ENCODE measurements around the gene SKI.
A peak's percentile ranks its signal among the peaks of the same experiment; 100 is the strongest.
"Not testable (repeated sequence)": the region's sequence is repeated elsewhere in the genome, so short reads cannot be mapped to it uniquely, and the experiment has no call there.

The SKI gene

DNA sequence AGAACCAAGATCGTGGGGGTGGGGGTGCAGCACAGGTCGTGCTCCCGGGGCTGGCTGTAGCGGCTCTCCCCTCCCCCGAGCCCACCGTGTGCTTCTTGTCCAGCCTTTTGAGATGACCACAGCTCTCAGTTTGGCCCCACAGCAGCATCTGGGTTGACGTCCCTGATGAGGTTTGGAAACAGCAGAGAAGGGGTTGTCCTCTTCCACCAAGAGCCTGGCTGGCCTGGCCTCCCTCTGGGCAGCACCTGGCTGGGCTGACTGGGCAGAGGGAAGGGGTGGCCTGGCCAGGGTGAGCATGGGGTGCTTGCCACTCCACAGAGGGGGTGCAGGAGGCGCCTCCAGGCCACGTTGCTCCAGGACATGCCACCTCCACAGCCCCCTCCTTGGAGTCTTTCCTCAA, 61.5 kb downstream of the SKI start:
- no peak for DNase-seq (ENCODE audit: low read depth, low spot score)
- Histone ChIP-seq H3K9ac (ENCODE audit: insufficient read length) (no peak overlapping the region), H3K27ac (no peak overlapping the region)

GRCh38 chr1:2290171-2290578, 62.1 kb downstream of the SKI start:
- Histone ChIP-seq H3K36me3 (ENCODE audit: insufficient read depth, low read length) (no peaks in the 10 kb centered on the region), H3K9me3 (ENCODE audit: low read depth, low read length) (no peaks in the 10 kb centered on the region), H3K27ac (no peak overlapping the region), H3K9ac (ENCODE audit: insufficient read length) (no peak overlapping the region), H3K4me3 (peak overlapping the region; percentile 68)
- no peak for TF ChIP-seq FOXP2 (optimal IDR thresholded peaks at IDR 0.05; ENCODE audit: control extremely low read depth, extremely low read length, insufficient read depth)
- no peak for TF ChIP-seq EZH2 (IDR thresholded peaks at IDR 0.05)
- TF ChIP-seq POLR2AphosphoS5 (IDR thresholded peaks at IDR 0.05; ENCODE audit: borderline replicate concordance, low read depth, low read length): no peak
- no peak for DNase-seq (ENCODE audit: low read depth, low spot score)

More for the DNA sequence above, 61.5 kb downstream of the SKI start:
- H3K9me3 ChIP-seq (ENCODE audit: low read depth, low read length): no peaks in the 10 kb centered on the region
- H3K36me3 ChIP-seq (ENCODE audit: insufficient read depth, low read length): no peaks in the 10 kb centered on the region
- no peak overlapping the region for H3K4me3 ChIP-seq
- TF ChIP-seq EZH2 (IDR thresholded peaks at IDR 0.05): no peak

DNA sequence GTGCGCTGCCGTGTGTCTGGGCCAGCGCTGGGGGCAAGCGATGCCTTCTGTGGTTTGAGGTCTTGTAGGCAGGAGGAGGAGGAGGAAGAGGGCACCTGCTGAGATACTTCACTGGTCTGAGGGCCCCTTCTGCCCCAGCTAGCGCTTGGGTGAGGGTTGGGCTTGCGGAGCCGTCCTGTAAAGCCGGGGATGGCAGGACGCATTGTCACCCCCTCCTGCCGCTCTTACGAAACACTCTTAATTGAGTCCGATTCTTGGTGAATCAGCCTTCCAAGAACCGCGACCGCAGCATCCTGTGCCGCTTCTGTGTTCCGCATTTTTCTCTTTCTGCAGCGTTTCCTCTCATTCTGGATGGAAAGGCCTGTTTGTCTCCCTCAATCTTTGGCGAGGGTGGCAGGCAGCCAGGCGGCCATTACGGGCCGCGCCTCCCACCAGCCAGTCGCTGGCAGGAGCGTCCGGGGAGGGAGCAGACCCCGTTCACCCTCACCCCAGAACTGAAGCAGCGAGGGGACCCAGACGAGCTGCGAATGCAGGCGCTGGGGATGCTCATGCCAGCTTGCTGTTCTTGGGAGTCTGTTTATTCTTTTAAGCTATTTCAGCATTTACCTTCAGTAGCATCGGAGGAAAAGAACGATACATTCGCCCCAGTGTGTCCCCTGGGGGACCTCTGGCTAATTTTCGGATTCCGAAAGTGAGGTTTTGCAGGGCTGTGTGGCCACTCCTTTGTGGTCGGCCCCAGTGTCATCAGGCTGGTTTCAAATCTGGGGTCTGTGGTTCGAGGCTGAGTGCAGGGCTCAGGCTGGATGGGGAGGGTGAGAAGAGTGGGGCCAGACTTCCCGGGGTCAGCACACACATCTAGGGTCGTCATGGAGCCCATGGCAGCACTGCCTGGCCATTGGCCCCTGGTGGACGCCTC, 62.7 kb downstream of the SKI start:
- Histone ChIP-seq H3K9ac (ENCODE audit: insufficient read length) (no peak overlapping the region), H3K27ac (0 out of 2 replicates have a peak overlapping the region, but pooled peaks have one; percentile 19), H3K36me3 (ENCODE audit: insufficient read depth, low read length) (no peaks in the 10 kb centered on the region), H3K9me3 (ENCODE audit: low read depth, low read length) (no peaks in the 10 kb centered on the region), H3K4me3 (peak overlapping the region; percentile 68)
- TF ChIP-seq EZH2 (IDR thresholded peaks at IDR 0.05) (no peak), POLR2AphosphoS5 (IDR thresholded peaks at IDR 0.05; ENCODE audit: borderline replicate concordance, low read depth, low read length) (no peak), FOXP2 (optimal IDR thresholded peaks at IDR 0.05; ENCODE audit: control extremely low read depth, extremely low read length, insufficient read depth) (no peak)
- DNase-seq (ENCODE audit: low read depth, low spot score): peak; percentile 61

DNA sequence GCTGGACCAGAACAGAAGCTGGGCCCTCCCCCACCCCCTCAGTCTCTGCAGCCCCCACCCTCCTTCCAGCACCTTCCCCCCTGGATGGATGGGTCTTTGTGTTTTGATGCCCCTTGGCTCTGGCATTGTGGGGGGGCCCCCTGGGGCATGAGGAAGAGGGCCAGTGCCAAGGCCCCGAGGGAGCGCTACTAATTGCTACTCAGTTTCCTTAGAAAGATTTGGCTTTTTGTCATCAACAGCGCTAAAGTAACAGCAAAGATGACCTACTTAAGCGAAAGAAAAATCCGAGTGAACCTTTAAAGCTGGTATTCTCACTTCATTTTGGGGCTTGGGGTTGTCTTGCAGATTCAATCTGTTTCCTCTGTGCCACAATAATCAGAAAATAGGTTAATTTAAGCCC, 63.5 kb downstream of the SKI start:
- TF ChIP-seq FOXP2 (optimal IDR thresholded peaks at IDR 0.05; ENCODE audit: control extremely low read depth, extremely low read length, insufficient read depth) (no peak), EZH2 (IDR thresholded peaks at IDR 0.05) (no peak), POLR2AphosphoS5 (IDR thresholded peaks at IDR 0.05; ENCODE audit: borderline replicate concordance, low read depth, low read length) (no peak)
- Histone ChIP-seq H3K36me3 (ENCODE audit: insufficient read depth, low read length) (no peaks in the 10 kb centered on the region), H3K4me3 (no peak overlapping the region), H3K9me3 (ENCODE audit: low read depth, low read length) (no peaks in the 10 kb centered on the region), H3K9ac (ENCODE audit: insufficient read length) (no peak overlapping the region), H3K27ac (no peak overlapping the region)
- no peak for DNase-seq (ENCODE audit: low read depth, low spot score)

- Histone ChIP-seq H3K36me3 (ENCODE audit: insufficient read depth, low read length) (no peaks in the 10 kb centered on the region), H3K27ac (no peak overlapping the region), H3K9ac (ENCODE audit: insufficient read length) (no peak overlapping the region), H3K9me3 (ENCODE audit: low read depth, low read length) (no peaks in the 10 kb centered on the region), H3K4me3 (no peak overlapping the region)
- no peak for TF ChIP-seq POLR2AphosphoS5 (IDR thresholded peaks at IDR 0.05; ENCODE audit: borderline replicate concordance, low read depth, low read length)
- TF ChIP-seq FOXP2 (optimal IDR thresholded peaks at IDR 0.05; ENCODE audit: control extremely low read depth, extremely low read length, insufficient read depth): no peak
- TF ChIP-seq EZH2 (IDR thresholded peaks at IDR 0.05): no peak
- no peak for DNase-seq (ENCODE audit: low read depth, low spot score)
Observed at GRCh38 chr1:2292725-2293450, 64.8 kb downstream of the SKI start.

DNA sequence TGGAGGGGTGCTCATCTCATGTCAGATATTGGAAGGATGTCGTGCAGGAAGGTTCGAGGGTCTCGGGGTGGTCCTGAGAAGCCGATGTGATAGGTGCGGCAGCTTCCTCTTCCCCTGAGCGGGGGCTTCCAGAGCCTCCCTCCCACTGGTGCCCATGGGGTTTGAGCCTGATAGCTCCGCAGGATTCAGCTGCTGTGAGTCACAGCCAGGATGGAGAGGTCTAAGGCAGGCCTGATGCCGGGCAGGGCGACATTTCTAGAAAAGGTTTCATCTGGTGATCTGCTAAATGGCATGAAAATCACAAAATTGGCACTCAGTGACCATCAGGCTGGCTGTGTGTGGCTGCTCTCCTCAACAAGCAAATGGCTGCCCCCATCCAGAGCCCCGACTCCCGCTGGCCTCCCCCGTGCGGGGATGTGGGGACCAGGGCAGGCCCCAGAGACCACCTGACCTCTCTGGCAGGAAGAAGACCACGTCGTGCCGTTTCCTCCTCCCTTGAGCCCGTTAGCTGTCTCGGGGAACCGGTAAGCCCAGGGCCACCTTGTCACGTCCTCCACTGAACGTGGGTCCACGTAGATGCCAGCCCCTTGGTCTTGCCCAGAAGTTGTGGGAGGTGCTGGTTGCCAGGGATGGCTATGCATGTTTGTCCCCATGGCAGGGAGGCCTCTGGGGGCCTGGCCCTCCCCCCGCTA, 66.1 kb downstream of the SKI start:
- Histone ChIP-seq H3K9ac (ENCODE audit: insufficient read length) (no peak overlapping the region), H3K4me3 (no peak overlapping the region), H3K27ac (no peak overlapping the region), H3K36me3 (ENCODE audit: insufficient read depth, low read length) (no peaks in the 10 kb centered on the region), H3K9me3 (ENCODE audit: low read depth, low read length) (no peaks in the 10 kb centered on the region)
- DNase-seq (ENCODE audit: low read depth, low spot score): no peak
- no peak for TF ChIP-seq EZH2 (IDR thresholded peaks at IDR 0.05)
- no peak for TF ChIP-seq FOXP2 (optimal IDR thresholded peaks at IDR 0.05; ENCODE audit: control extremely low read depth, extremely low read length, insufficient read depth)
- no peak for TF ChIP-seq POLR2AphosphoS5 (IDR thresholded peaks at IDR 0.05; ENCODE audit: borderline replicate concordance, low read depth, low read length)

- no peak for DNase-seq (ENCODE audit: low read depth, low spot score)
- no peak overlapping the region for H3K4me3 ChIP-seq
Observed at GRCh38 chr1:2294725-2295078, 66.6 kb downstream of the SKI start.

GRCh38 chr1:2295526-2295925, 67.4 kb downstream of the SKI start:
- H3K9ac ChIP-seq (ENCODE audit: insufficient read length): no peak overlapping the region
- H3K27ac ChIP-seq: no peak overlapping the region
- no peaks in the 10 kb centered on the region for H3K36me3 ChIP-seq (ENCODE audit: insufficient read depth, low read length)
- no peak for TF ChIP-seq FOXP2 (optimal IDR thresholded peaks at IDR 0.05; ENCODE audit: control extremely low read depth, extremely low read length, insufficient read depth)
- TF ChIP-seq POLR2AphosphoS5 (IDR thresholded peaks at IDR 0.05; ENCODE audit: borderline replicate concordance, low read depth, low read length): no peak
- TF ChIP-seq EZH2 (IDR thresholded peaks at IDR 0.05): no peak
- DNase-seq (ENCODE audit: low read depth, low spot score): no peak
- no peaks in the 10 kb centered on the region for H3K9me3 ChIP-seq (ENCODE audit: low read depth, low read length)
- no peak overlapping the region for H3K4me3 ChIP-seq

More at GRCh38 chr1:2294725-2295078, 66.6 kb downstream of the SKI start:
- H3K9ac ChIP-seq (ENCODE audit: insufficient read length): no peak overlapping the region
- no peaks in the 10 kb centered on the region for H3K36me3 ChIP-seq (ENCODE audit: insufficient read depth, low read length)
- no peak for TF ChIP-seq FOXP2 (optimal IDR thresholded peaks at IDR 0.05; ENCODE audit: control extremely low read depth, extremely low read length, insufficient read depth)
- TF ChIP-seq EZH2 (IDR thresholded peaks at IDR 0.05): no peak
- TF ChIP-seq POLR2AphosphoS5 (IDR thresholded peaks at IDR 0.05; ENCODE audit: borderline replicate concordance, low read depth, low read length): no peak
- no peaks in the 10 kb centered on the region for H3K9me3 ChIP-seq (ENCODE audit: low read depth, low read length)
- no peak overlapping the region for H3K27ac ChIP-seq

DNA sequence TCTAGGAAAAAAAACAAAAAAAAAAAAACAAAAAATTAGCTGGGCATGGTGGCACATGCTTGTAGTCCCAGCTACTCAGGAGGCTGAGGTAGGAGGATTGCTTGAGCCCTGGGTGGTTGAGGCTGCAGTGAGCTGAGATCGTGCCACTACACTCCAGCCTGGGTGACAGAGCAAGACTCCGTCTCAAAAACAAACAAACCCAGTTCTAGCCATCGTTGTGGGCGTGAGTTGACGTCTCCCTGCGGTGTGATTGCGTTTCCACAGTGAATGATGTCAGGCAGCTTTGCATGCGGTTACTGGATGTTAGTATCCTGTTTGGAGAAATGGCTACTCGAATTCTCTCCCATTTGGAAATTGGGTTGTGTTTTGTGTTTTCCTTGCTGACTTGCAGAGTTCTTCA, 68.1 kb downstream of the SKI start:
- not testable (repeated sequence) for H3K4me3 ChIP-seq; H3K27ac ChIP-seq; H3K9me3 ChIP-seq (ENCODE audit: low read depth, low read length); H3K36me3 ChIP-seq (ENCODE audit: insufficient read depth, low read length); DNase-seq (ENCODE audit: low read depth, low spot score); H3K9ac ChIP-seq (ENCODE audit: insufficient read length)

All from SK-N-MC (cell line).